Endothelial cell of umbilical vein (primary cell): ENCODE results near the gene MRPL24. TPM values are rescaled to one million over a fixed set of nuclear protein-coding genes. Genes with fewer than 3 reads are reported as not detected.

Experiments
- BruUV-seq: library from RNA; stranded (reverse); fragments of 400-500 nt; replicated peaks from 2 replicates; lab custom pipeline; 2021; lab: Mats Ljungman, UMichigan
- CTCF ChIA-PET: fragments of 300-600, 350-600 bp; sonication (Branson Sonifier 250); formaldehyde crosslinking; loops from one replicate; lab custom pipeline; 2021; ENCODE audit warnings: antibody characterized with exemption, inconsistent platforms; lab: Charles Lee
- POLR2A ChIA-PET: fragments of 300-600, 350-600 bp; sonication (Branson Sonifier 250); formaldehyde crosslinking; loops from one replicate; lab custom pipeline; 2021; ENCODE audit warnings: antibody characterized with exemption, inconsistent platforms; lab: Charles Lee
- DNase-seq: peaks from one replicate; pipeline ENCODE4 v3.0.0-alpha.2; 2011; ENCODE audit warnings: low read depth, low spot score
- FAIRE-seq: peaks from 2 replicates; lab custom pipeline; 2011; peaks lifted over from hg19 to GRCh38; lab: Jason Lieb, UNC
- H2AFZ ChIP-seq: 2 replicates; pipeline ENCODE4 v1.6.0; 2012; ENCODE audit warnings: low read depth, low read length, control low read depth, inconsistent platforms
- H3K27ac ChIP-seq: 2 replicates; pipeline ENCODE4 v1.5.1; 2011; ENCODE audit warnings: low read depth, mild to moderate bottlenecking, control low read depth, low read length, moderate library complexity; ENCODE audit not compliant: insufficient read depth
- H3K27me3 ChIP-seq, 2 experiments: 2 replicates each; pipeline versions ENCODE4 v1.6.0 to v1.6.1; 2011; ENCODE audit warnings: low read length in 2 of 2, mixed read lengths in 1 of 2; ENCODE audit not compliant: control insufficient read depth in 2 of 2, insufficient read depth in 2 of 2
- H3K36me3 ChIP-seq, 2 experiments: 2 replicates in 1 of 2; 3 replicates in 1 of 2; pipeline ENCODE4 v1.5.1; 2011; ENCODE audit warnings: low read length in 2 of 2, mild to moderate bottlenecking in 1 of 2, moderate library complexity in 1 of 2; ENCODE audit not compliant: control insufficient read depth in 2 of 2, insufficient read depth in 2 of 2; ENCODE audit errors: extremely low read depth in 1 of 2
- H3K4me1 ChIP-seq: 3 replicates; pipeline ENCODE4 v1.5.1; 2011; ENCODE audit warnings: mild to moderate bottlenecking, low read length; ENCODE audit not compliant: control insufficient read depth, insufficient read depth; ENCODE audit errors: extremely low read depth
- H3K4me2 ChIP-seq: 2 replicates; pipeline ENCODE4 v1.6.1; 2011; ENCODE audit warnings: low read length, control low read depth, mixed read lengths; ENCODE audit not compliant: insufficient read depth
- H3K4me3 ChIP-seq, 3 experiments: fragments of 200-600 bp in 1 of 3; sonication (generic), shearing (Covaris generic) in 1 of 3; replicated peaks in 1 of 3; 2 replicates each; pipeline ENCODE4 v1.5.1; 2011 to 2016; ENCODE audit warnings: control low read depth in 3 of 3, low read length in 3 of 3, mild to moderate bottlenecking in 2 of 3, inconsistent platforms in 1 of 3, low read depth in 1 of 3, moderate library complexity in 1 of 3; ENCODE audit not compliant: insufficient read depth in 1 of 3
- H3K79me2 ChIP-seq: 2 replicates; pipeline ENCODE4 v1.6.0; 2012; ENCODE audit warnings: low read length, inconsistent platforms; ENCODE audit not compliant: control insufficient read depth, insufficient read depth
- H3K9ac ChIP-seq: replicated peaks from 2 replicates; pipeline ENCODE3; 2011; ENCODE audit warnings: low read length, control low read depth; ENCODE audit not compliant: insufficient read depth; ENCODE audit errors: extremely low read depth
- H3K9me1 ChIP-seq: replicated peaks from 3 replicates; pipeline ENCODE4 v1.6.0; 2011; ENCODE audit warnings: mild to moderate bottlenecking, low read length; ENCODE audit not compliant: control insufficient read depth, insufficient read depth; ENCODE audit errors: extremely low read depth
- H3K9me3 ChIP-seq: replicated peaks from 2 replicates; pipeline ENCODE4 v1.5.1; 2012; ENCODE audit warnings: low read length, inconsistent platforms; ENCODE audit not compliant: control insufficient read depth, insufficient read depth
- H4K20me1 ChIP-seq: replicated peaks from 2 replicates; pipeline ENCODE3; 2011; ENCODE audit warnings: mild to moderate bottlenecking, low read length; ENCODE audit not compliant: control insufficient read depth, insufficient read depth; ENCODE audit errors: extremely low read depth
- EZH2 ChIP-seq: IDR thresholded peaks from 2 replicates; pipeline ENCODE4 v1.6.1; 2012; ENCODE audit warnings: borderline replicate concordance, low read depth, mild to moderate bottlenecking, moderate library complexity, low read length, inconsistent platforms; ENCODE audit not compliant: severe bottlenecking
- FOS ChIP-seq: IDR thresholded peaks from 2 replicates; pipeline ENCODE4 v1.6.1; 2011; ENCODE audit warnings: mild to moderate bottlenecking, low read length, moderate library complexity, borderline replicate concordance; ENCODE audit not compliant: insufficient read depth
- GATA2 ChIP-seq: IDR thresholded peaks from 2 replicates; pipeline ENCODE4 v1.7.0; 2011; ENCODE audit warnings: low read depth, mild to moderate bottlenecking, moderate library complexity, mixed read lengths, low read length; ENCODE audit not compliant: insufficient read length, insufficient read depth
- JUN ChIP-seq: IDR thresholded peaks from 2 replicates; pipeline ENCODE4 v1.6.1; 2011; ENCODE audit warnings: borderline replicate concordance, low read depth; ENCODE audit not compliant: insufficient read length, insufficient read depth
- MAX ChIP-seq: IDR thresholded peaks from 2 replicates; pipeline ENCODE4 v1.6.1; 2011; ENCODE audit not compliant: insufficient read depth, insufficient read length
- MYC ChIP-seq: IDR thresholded peaks from one replicate; pipeline ENCODE4 v1.6.1; 2011; ENCODE audit warnings: mild to moderate bottlenecking, low read depth, low read length
- POLR2A ChIP-seq: IDR thresholded peaks from 2 replicates; pipeline ENCODE4 v1.6.1; 2012; ENCODE audit warnings: low read depth, mild to moderate bottlenecking, control low read depth, low read length
- POLR2AphosphoS5 ChIP-seq: IDR thresholded peaks from 2 replicates; pipeline ENCODE4 v1.6.1; 2012; ENCODE audit warnings: low read depth, mild to moderate bottlenecking, control low read depth, low read length, moderate library complexity; ENCODE audit not compliant: insufficient read depth
- dilution Hi-C: fragments of 300-500 bp; cut with MboI; formaldehyde crosslinking; loops from one replicate; pipeline ENCODE4 v1.15.0; 2019; ENCODE audit warnings: low sequenced_read_pairs; ENCODE audit not compliant: extremely low pct_ligation_motif_present
- intact Hi-C: fragments of 100-400 bp; cut with micrococcal nuclease; formaldehyde crosslinking; loops from one replicate; pipeline ENCODE4 v1.10.0; 2022
- polyA plus RNA-seq, 4 experiments: library from polyadenylated mRNA; depleted of rRNA in 3 of 4; stranded (reverse) in 3 of 4; unstranded in 1 of 4; fragments of >200 nt; gene quantifications; 2 replicates each; pipeline versions ENCODE4 v1.2.1 to v1.2.3, GENCODE V29; 2011 to 2012; ENCODE audit warnings: missing spikeins in 1 of 4
- total RNA-seq: library from RNA; stranded (reverse); gene quantifications from 2 replicates; pipeline ENCODE4 v1.2.3, GENCODE V29; 2021

MRPL24 gene
- total and polyA plus RNA-seq, 2 donors (not counting 3 experiments of a cell fraction or from before 2014, with no cell fraction given), result 47.9 to 77.7 TPM

DNA sequence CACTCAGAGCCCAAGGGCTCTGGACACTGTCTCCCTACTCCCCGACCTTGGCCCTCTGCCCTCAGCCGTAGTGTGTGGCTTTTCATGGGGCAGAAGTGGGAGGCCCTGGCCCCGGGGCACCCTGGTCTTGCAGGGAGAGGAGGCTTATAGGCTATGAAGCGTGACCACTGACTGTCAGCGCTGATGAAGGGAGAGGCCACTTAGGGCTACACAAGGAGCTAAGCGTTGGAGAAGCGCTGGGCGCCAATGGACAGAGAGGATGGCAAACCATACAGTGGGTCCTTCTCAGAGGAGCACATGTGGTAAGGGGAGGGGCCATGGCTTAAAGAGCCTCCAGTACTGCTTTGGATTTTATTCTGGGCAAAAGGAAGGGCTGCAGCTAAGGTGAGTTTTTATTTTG lies 43.4 kb downstream of the MRPL24 start:
- peaks cover 4 to 6% of the 10 kb centered on the region in 2 experiments for H3K27me3 ChIP-seq
- no TSS peak for BruUV-seq
- POLR2A ChIA-PET, result no interaction called here
- no peak overlapping the region for H3K4me3 ChIP-seq
- CTCF ChIA-PET, result interaction anchor here (2.5 to 16.7 kb wide), 3 partner anchors 8 to 28 kb away, joined by 13 to 453 read pairs (median 453); partner anchors contain the start of gene CRABP2
- FAIRE-seq (no peak), DNase-seq (no peak)
- H3K27ac ChIP-seq, result no peak overlapping the region
- H3K4me2 ChIP-seq, result no peak overlapping the region
- H3K4me1 ChIP-seq, result no peaks in the 10 kb centered on the region
- no peaks in the 10 kb centered on the region for H3K9me1 ChIP-seq
- H3K9ac ChIP-seq, result no peak overlapping the region
- no peaks in the 10 kb centered on the region for H3K36me3 ChIP-seq
- H3K79me2 ChIP-seq, result no peaks in the 10 kb centered on the region
- H2AFZ ChIP-seq, result no peak overlapping the region
- no peaks in the 10 kb centered on the region for H3K9me3 ChIP-seq
- intact Hi-C loops (no loop called here), dilution Hi-C loops (no loop called here)
- TF ChIP-seq MAX (no peak), POLR2A (no peak), GATA2 (no peak), FOS (no peak), MYC (no peak), JUN (no peak)
- no peaks in the 10 kb centered on the region for H4K20me1 ChIP-seq

GRCh38 chr1:156696755-156697154 lies 44.1 kb downstream of the MRPL24 start:
- dilution Hi-C loops, result no loop called here
- CTCF ChIA-PET, result interaction anchor here (1.1 to 16.7 kb wide), 3 partner anchors 8 to 29 kb away, joined by 3 to 453 read pairs (median 13); partner anchors contain the start of gene CRABP2

More at GRCh38 chr1:156696755-156697154, 44.1 kb downstream of the MRPL24 start:
- H2AFZ ChIP-seq, result no peak overlapping the region
- no peak overlapping the region for H3K9ac ChIP-seq
- H3K27ac ChIP-seq, result no peak overlapping the region
- no peaks in the 10 kb centered on the region for H3K36me3 ChIP-seq
- H3K4me1 ChIP-seq, result no peaks in the 10 kb centered on the region
- no peaks in the 10 kb centered on the region for H3K79me2 ChIP-seq
- no TSS peak for BruUV-seq
- DNase-seq (no peak), FAIRE-seq (peak; percentile 47)
- TF ChIP-seq POLR2AphosphoS5 (no peak), JUN (no peak), EZH2 (no peak)
- H3K9me1 ChIP-seq, result no peaks in the 10 kb centered on the region
- H3K27me3 ChIP-seq, result peaks cover 11 to 12% of the 10 kb centered on the region in 2 experiments
- no peaks in the 10 kb centered on the region for H3K9me3 ChIP-seq
- intact Hi-C loops, result no loop called here
- POLR2A ChIA-PET, result no interaction called here
- no peak overlapping the region for H3K4me2 ChIP-seq
- no peaks in the 10 kb centered on the region for H4K20me1 ChIP-seq
- no peak overlapping the region for H3K4me3 ChIP-seq
